ENCODE data around the gene FARP2.
"Not testable (repeated sequence)": the region's sequence is repeated elsewhere in the genome, so short reads cannot be mapped to it uniquely, and the experiment has no call there.

The FARP2 gene

GRCh38 chr2:241408849-241409248, 52.8 kb downstream of the FARP2 start:
- no peak for DNase-seq (ENCODE audit: low spot score)

GRCh38 chr2:241410739-241411176, 54.7 kb downstream of the FARP2 start:
- DNase-seq (ENCODE audit: low spot score): no peak

DNA sequence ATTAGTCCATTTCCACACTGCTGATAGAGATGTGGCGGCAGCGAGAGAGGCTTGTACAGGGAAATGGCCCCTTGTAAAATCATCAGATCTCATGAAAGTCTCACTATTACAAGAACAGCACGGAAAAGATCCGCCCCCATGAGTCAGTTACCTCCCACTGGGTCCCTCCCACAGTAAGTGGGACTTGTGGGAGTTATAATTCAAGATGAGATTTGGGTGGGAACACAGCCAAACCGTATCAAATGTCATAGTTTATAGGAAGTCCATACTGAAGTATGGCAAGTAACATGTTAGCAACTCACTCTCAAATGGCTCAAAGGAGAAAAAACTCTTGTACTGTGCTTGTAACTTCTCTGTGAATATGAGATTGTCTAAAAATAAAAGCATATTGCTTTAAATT, 56.1 kb downstream of the FARP2 start:
- no peak for DNase-seq (ENCODE audit: low spot score)

DNA sequence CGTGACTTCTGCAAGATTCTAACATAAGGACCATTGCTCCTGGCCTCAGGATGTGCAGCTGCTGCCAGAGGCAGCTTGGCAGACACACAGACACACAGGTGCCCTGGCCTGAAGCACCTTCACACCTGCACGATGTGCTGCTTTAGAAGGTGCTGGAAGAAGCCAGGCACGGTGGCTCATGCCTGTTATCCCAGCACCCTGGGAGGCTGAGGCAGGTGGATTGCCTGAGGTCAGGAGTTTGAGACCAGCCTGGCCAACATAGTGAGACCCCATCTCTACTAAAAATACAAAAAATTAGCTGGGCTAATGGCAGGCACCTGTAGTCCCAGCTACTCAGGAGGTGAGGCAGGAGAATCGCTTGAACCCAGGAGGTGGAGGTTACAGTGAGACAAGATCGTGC, 57.4 kb downstream of the FARP2 start:
- DNase-seq (ENCODE audit: low spot score): not testable (repeated sequence)

GRCh38 chr2:241413929-241414580, 58.0 kb downstream of the FARP2 start:
- DNase-seq (ENCODE audit: low spot score): no peak

GRCh38 chr2:241415196-241415595, 59.1 kb downstream of the FARP2 start:
- DNase-seq (ENCODE audit: low spot score): no peak

GRCh38 chr2:241417626-241418025, 61.5 kb downstream of the FARP2 start:
- DNase-seq (ENCODE audit: low spot score): no peak

- no peak for DNase-seq (ENCODE audit: low spot score)
Observed at GRCh38 chr2:241421330-241421729, 65.2 kb downstream of the FARP2 start.

DNA sequence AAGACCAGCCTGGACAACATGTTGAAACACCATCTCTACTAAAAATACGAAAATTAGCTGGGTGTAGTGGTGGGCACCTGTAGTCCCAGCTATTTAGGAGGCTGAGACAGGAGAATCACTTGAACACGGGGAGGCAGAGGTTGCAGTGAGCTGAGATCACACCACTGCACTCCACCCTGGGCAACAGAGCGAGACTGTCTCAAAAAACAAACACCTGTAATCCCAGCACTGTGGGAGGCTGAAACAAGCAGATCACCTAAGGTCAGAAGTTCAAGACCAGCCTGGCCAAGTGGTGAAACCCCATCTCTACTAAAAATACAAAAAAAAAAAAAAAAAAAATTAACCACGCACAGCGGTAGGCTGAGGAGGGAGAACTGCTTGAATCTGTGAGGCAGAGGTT, 65.9 kb downstream of the FARP2 start:
- not testable (repeated sequence) for DNase-seq (ENCODE audit: low spot score)

DNA sequence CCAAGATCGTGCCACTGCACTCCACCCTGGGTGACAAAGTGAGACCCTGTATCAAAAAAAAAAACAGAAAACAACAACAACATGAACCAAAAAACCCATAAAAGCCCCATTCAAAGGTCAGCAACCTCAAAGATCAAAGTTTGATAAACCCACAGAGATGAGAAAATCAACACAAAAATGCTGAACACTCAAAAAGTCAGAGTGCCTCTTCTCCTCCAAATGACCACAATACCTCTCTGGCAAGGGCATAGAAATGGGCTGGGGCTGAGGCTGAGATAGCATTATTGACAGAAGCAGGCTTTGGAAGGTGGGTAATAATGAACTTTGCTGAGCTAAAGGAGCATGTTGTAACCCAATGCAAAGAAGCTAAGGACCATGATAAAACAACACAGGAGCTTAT, 66.3 kb downstream of the FARP2 start:
- DNase-seq (ENCODE audit: low spot score): no peak

DNA sequence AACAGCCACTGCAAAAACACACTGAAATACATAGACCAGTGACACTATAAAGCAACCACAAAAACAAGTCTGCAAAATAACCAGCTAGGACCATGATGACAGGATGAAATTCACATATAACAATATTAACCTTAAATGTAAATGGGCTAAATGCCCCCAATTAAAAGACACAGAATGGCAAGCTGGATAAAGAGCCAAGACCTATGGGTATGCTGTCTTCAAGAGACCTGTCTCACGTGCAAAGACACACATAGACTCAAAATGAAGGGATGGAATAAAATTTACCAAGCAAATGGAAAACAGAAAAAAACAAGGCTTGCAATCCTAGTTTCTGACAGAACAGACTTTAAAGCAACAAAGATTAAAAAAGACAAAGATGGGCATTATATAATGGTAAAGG, 67.4 kb downstream of the FARP2 start:
- DNase-seq (ENCODE audit: low spot score): not testable (repeated sequence)

DNA sequence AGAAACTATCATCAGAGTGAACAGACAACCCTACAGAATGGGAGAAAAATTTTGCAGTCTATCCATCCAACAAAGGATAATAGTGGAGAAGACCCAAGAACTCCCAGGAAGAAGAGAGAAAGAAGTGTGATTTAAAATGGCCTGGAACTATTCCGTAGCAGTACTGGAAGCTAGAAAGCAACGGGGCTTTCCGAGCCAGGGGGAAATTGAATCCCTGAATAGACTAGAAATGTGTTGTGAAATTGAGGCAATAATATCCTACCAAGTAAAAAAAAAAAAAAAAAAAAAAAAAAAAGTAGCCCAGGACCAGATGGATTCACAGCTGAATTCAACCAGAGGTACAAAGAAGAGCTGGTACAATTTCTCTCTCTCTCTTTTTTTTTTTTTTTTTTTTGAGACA, 69.3 kb downstream of the FARP2 start:
- DNase-seq (ENCODE audit: low spot score): no peak

DNA sequence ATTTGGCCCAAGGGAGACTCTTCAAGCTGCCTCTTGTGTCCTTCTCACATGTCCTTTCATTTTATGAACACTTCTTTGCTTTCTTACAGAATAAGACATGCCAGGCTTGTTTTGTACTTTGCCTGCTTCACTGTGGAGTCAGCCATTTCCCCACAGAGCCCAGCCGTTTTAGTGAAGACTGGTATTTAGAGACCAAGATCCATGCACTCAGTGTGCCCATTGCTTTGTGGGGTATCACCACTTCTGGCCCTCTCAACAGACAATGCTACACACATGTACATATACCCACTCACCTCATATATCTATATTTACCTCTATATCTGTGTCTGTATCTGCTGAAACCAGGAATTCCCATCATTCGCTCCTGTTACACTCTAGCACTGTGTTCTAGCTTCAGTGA, 74.1 kb downstream of the FARP2 start:
- DNase-seq (ENCODE audit: low spot score): no peak

DNA sequence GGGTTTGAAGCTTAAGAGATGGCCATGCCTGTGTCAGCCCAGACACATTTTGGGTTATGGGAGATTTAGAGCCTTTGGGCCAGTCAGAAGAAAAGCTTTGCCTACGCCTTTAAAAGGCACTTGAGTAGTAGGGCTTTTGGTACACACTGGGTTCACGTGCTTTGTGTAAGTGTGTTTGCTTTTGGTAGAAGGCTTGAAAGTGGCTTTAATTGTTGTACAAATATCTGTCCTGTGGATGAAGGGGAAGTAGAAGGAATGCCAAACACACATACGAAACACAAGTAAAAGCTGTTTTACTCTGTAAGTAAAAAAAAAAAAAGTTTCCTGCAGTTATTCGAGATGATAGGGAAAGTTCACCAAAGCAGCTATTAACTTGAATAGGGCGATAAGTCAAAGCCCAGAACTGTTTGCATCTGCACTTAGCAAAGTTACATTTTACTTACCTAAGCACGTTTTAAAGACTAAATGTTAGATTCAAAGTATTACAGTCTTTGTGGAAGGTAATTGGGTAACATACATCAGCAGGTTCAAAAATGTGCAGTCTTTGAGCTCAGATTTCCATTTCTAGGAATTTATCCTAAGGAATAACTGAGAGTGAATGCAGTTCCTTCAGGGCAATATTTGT, 76.9 kb downstream of the FARP2 start:
- DNase-seq (ENCODE audit: low spot score): no peak

- DNase-seq (ENCODE audit: low spot score): no peak
Observed at GRCh38 chr2:241437179-241437578, 81.1 kb downstream of the FARP2 start.

DNA sequence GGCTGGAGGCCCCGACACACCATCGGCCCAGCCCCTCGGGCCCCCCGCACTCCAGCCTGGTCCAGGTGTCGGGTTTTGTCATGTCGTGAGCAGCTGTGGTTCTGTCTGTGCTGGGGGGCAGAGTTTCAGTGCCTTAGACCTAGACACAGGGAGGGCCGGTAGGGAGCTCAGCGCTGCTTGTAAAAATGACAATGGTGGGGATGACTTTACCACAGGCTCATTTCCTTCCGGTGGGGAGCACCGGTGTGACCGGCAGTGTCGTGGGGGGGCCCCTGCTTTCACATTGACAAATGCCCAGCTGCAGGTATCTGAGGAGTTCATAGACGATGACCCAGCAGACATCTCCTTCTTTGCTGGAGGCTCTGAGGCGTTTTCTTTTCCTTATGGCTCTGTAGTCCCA, 85.4 kb downstream of the FARP2 start:
- no peak for DNase-seq (ENCODE audit: low spot score)

- no peak for DNase-seq (ENCODE audit: low spot score)
Observed at GRCh38 chr2:241443486-241444223, 87.6 kb downstream of the FARP2 start.

DNA sequence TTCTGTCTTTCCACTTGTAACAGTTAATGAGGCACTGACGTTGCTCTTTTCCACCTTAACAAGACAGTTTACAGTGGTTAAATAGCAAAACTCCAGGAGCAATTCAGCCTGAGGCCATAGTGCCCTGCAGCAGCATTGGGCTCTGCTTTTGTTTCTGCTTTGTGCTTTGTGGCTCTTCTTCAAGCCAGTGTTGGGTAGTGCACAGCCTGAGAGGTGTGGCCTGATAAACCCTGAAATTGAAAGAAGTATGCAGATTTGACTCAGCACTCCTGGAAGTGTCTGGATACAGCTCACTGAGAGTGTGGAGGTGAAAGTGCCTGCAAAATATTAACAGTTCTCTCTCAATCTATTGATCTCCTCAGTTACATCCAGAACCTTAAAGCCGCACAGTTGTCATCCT, 89.3 kb downstream of the FARP2 start:
- DNase-seq (ENCODE audit: low spot score): no peak

DNA sequence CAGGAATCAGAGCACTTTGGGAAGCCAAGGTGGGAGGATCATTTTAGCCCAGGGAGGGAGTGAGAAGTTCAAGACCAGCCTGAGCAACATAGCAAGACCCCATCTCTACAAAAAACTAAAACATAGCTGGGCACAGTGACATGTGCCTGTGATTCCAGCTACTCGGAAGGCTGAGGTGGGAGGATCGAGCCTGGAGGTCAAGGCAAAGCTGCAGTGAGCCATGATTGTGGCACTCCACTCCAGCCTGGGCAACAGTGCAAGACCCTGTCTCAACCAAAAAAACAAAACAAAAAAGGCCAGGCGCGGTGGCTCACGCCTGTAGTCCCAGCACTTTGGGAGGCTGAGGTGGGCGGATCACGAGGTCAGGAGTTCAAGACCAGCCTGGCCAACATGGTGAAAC, 94.0 kb downstream of the FARP2 start:
- DNase-seq (ENCODE audit: low spot score): not testable (repeated sequence)

- DNase-seq (ENCODE audit: low spot score): no peak
Observed at GRCh38 chr2:241451840-241452506, 95.9 kb downstream of the FARP2 start.

GRCh38 chr2:241453919-241454318, 97.8 kb downstream of the FARP2 start:
- not testable (repeated sequence) for DNase-seq (ENCODE audit: low spot score)

GRCh38 chr2:241454837-241455485, 98.9 kb downstream of the FARP2 start:
- DNase-seq (ENCODE audit: low spot score): no peak
